Ishikawa (cell line): ENCODE data around the gene ACSS1.

Source experiments
- CEBPB ChIP-seq: IDR thresholded peaks from 2 replicates; pipeline ENCODE4 v1.6.1; 2012
- CREB1 ChIP-seq: IDR thresholded peaks from 2 replicates; pipeline ENCODE4 v1.6.1; 2012; ENCODE audit warnings: low read depth
- EGR1 ChIP-seq: IDR thresholded peaks from 2 replicates; pipeline ENCODE4 v1.6.1; 2012
- EP300 ChIP-seq: IDR thresholded peaks from 2 replicates; pipeline ENCODE4 v1.6.1; 2012; ENCODE audit warnings: borderline replicate concordance
- FOXM1 ChIP-seq: IDR thresholded peaks from 2 replicates; pipeline ENCODE4 v1.6.1; 2012; ENCODE audit warnings: low read depth, borderline replicate concordance
- NFIC ChIP-seq: IDR thresholded peaks from 2 replicates; pipeline ENCODE4 v1.6.1; 2012
- RAD21 ChIP-seq: IDR thresholded peaks from 2 replicates; pipeline ENCODE4 v1.6.1; 2012; ENCODE audit warnings: low read depth
- TAF1 ChIP-seq: IDR thresholded peaks from 2 replicates; pipeline ENCODE4 v1.6.1; 2012; ENCODE audit warnings: low read depth, mild to moderate bottlenecking
- TCF12 ChIP-seq: IDR thresholded peaks from 2 replicates; pipeline ENCODE4 v1.6.1; 2012; ENCODE audit warnings: low read depth
- TEAD4 ChIP-seq: IDR thresholded peaks from 2 replicates; pipeline ENCODE4 v1.6.1; 2012
- YY1 ChIP-seq: IDR thresholded peaks from 2 replicates; pipeline ENCODE4 v1.6.1; 2012; ENCODE audit warnings: low read depth
- ZBTB7A ChIP-seq: IDR thresholded peaks from 2 replicates; pipeline ENCODE4 v1.6.1; 2012; ENCODE audit warnings: low read depth
- TF ChIP-seq, protein P1 (sequence below): IDR thresholded peaks from 2 replicates; pipeline ENCODE4 v1.6.1; 2012
- TF ChIP-seq, protein P2 (sequence below): IDR thresholded peaks from 2 replicates; pipeline ENCODE4 v1.6.1; 2012; ENCODE audit warnings: low read depth, mild to moderate bottlenecking
- TF ChIP-seq, protein P3 (sequence below): IDR thresholded peaks from 2 replicates; pipeline ENCODE4 v1.6.1; 2012

The ACSS1 gene

DNA sequence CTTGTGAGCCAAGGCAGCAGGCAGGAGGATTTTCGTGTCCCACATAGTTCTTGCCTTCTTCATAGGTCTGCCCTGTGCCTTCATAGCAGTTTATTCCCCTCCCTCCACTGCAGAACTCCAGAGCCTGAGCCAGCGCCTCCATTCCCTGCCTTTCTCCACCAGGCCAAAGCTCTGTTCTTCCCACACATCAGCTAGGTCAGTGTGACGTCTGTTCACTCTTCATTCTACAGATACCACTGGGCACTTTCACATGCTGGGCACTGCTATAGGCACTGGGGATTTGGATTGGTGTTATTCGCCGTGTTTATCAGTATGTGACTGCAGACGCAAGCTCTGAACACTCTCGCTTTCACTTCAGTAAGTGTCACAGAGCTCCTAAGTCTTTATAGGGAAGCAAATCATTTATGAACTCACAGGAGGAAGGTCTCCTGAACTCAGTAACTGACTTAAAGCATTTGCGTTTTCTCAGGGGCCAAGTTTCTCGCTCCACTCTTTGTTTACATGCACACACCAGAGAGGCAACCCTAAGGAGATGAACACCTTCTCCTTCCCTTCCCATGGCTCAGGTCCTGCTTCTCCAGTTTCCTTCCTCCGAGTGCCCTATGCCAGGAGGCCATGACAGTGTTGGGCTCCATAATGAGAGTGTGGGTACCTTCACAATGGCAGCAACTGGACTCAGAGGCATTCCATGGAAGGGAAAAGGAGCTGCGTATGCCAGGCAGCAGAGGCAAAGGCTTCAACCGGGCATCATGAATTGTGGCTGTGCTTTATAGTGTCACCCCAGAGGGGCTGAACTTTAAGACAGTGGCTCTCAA, 59.1 kb downstream of the ACSS1 start:
- TF ChIP-seq CEBPB (no peak), EGR1 (no peak), RAD21 (no peak), TEAD4 (no peak), TCF12 (no peak), NFIC (no peak), FOXM1 (no peak), CREB1 (no peak), ZBTB7A (no peak)
- TF ChIP-seq, protein P1, sequence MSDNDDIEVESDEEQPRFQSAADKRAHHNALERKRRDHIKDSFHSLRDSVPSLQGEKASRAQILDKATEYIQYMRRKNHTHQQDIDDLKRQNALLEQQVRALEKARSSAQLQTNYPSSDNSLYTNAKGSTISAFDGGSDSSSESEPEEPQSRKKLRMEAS, result no peak
- TF ChIP-seq, protein P2, sequence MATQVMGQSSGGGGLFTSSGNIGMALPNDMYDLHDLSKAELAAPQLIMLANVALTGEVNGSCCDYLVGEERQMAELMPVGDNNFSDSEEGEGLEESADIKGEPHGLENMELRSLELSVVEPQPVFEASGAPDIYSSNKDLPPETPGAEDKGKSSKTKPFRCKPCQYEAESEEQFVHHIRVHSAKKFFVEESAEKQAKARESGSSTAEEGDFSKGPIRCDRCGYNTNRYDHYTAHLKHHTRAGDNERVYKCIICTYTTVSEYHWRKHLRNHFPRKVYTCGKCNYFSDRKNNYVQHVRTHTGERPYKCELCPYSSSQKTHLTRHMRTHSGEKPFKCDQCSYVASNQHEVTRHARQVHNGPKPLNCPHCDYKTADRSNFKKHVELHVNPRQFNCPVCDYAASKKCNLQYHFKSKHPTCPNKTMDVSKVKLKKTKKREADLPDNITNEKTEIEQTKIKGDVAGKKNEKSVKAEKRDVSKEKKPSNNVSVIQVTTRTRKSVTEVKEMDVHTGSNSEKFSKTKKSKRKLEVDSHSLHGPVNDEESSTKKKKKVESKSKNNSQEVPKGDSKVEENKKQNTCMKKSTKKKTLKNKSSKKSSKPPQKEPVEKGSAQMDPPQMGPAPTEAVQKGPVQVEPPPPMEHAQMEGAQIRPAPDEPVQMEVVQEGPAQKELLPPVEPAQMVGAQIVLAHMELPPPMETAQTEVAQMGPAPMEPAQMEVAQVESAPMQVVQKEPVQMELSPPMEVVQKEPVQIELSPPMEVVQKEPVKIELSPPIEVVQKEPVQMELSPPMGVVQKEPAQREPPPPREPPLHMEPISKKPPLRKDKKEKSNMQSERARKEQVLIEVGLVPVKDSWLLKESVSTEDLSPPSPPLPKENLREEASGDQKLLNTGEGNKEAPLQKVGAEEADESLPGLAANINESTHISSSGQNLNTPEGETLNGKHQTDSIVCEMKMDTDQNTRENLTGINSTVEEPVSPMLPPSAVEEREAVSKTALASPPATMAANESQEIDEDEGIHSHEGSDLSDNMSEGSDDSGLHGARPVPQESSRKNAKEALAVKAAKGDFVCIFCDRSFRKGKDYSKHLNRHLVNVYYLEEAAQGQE, result no peak
- TF ChIP-seq, protein P3, sequence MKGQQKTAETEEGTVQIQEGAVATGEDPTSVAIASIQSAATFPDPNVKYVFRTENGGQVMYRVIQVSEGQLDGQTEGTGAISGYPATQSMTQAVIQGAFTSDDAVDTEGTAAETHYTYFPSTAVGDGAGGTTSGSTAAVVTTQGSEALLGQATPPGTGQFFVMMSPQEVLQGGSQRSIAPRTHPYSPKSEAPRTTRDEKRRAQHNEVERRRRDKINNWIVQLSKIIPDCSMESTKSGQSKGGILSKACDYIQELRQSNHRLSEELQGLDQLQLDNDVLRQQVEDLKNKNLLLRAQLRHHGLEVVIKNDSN, result no peak

DNA sequence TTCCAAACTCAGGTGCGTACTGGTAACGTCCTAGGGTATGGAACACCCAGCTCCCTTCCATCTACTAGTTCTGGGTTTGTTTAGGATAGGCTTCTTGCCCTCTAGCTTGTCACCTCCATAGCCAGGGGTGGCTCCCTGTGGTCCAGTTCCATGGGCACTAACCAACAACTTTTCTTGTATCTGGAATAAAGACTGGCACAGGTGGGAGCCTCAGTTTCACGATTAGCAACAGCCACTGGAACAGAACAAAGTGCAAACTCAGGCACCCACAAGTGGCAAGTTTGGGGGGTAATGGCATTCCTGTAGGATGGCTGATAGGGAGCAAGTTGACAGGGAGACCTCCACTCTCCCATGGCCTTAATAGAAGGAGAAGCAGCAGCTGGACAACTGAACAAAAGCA, 59.8 kb downstream of the ACSS1 start:
- TF ChIP-seq TAF1, result no peak
- no peak for TF ChIP-seq YY1
- TF ChIP-seq, protein P1, result no peak
- no peak for TF ChIP-seq TEAD4
- TF ChIP-seq, protein P2, result no peak
- no peak for TF ChIP-seq FOXM1
- no peak for TF ChIP-seq CREB1
- no peak for TF ChIP-seq EP300
- no peak for TF ChIP-seq NFIC
- TF ChIP-seq EGR1, result no peak
- TF ChIP-seq ZBTB7A, result no peak
- TF ChIP-seq RAD21, result no peak
- no peak for TF ChIP-seq CEBPB
- TF ChIP-seq, protein P3, result no peak
- no peak for TF ChIP-seq TCF12

DNA sequence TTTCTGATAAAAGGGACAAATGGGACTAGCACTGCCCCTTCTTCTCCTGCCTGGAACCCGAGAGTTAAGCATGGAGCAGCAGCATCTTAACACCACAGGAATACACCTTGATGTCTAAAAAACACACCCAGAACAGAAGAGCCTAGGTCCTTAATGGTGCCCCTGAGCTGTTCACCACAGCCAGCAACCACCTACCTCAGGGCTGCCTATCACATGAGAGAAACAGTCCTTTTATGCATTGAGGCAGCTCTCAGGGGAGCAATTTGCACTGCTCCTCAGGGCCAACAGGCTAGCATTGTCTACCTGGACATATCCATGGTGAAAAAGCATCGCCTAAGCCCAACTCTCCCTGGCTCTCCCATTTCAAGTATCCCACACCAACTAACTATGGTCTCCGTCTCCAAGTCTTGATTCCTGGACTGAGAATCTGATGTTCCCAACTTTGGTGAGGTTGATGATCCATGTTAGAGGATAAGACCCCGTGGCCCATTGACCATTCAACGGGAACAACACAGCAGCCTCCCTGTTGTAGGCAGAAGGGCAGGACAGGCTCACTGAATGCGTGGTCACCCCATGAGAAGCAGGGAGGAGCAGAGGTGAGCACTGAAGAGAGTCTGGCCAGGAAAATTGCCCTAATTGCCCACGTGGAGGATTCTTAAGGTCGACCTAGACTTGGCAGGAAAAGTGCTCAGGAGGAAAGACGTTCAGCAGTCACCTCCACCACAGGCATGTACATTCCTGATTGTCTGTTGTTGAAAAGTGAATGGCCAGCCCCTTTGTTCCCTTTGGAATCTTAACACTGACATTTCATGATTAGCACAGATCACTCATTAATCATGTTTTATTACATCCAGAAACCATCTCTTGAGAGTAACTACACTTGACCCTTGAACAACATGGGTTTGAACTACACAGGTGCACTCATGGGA, 61.2 kb downstream of the ACSS1 start:
- no peak for TF ChIP-seq EP300
- TF ChIP-seq TCF12, result 0 out of 2 replicates have a peak, but pooled peaks have one; percentile 3
- no peak for TF ChIP-seq CREB1
- TF ChIP-seq, protein P3, result 0 out of 2 replicates have a peak, but pooled peaks have one; percentile 13
- TF ChIP-seq YY1, result no peak

DNA sequence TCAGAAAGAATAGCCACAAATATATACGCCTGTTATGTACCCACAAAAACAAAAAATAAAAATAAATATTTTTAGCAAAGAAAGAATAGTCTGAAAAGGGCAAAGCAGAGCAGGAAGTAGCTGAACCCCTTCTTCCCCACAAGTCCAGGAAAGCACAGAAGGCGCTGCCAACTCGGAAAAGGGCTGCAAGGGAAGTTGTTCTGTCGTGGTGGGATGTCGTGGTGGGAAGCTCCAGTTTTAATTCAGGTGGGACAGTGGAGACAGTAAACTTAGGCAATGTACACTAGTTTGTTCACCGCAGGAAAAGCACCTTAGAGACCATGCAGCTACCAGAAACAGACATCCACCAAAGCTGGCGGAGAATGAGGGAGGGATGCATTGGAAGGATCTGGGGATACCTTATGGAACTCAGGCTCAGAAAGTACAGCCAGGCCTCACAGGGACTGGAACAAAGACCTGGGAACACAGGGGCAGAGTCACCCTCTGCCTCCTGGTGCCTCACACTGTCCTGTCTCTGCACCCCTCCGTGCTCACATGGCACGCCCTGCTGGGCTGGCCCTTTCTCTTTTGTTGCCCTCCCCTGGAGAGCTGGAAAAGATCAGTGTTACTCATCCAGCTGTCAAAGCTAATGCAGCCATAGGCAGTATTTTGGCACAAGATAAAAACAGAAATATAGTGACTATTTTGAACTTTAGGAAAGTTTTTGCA, 62.0 kb downstream of the ACSS1 start:
- no peak for TF ChIP-seq CREB1
- TF ChIP-seq, protein P2, result no peak
- TF ChIP-seq FOXM1, result no peak
- no peak for TF ChIP-seq CEBPB
- TF ChIP-seq ZBTB7A, result no peak
- TF ChIP-seq, protein P1, result 0 out of 2 replicates have a peak, but pooled peaks have one; percentile 22
- no peak for TF ChIP-seq RAD21
- TF ChIP-seq, protein P3, result 0 out of 2 replicates have a peak, but pooled peaks have one; percentile 14
- TF ChIP-seq YY1, result no peak
- TF ChIP-seq TCF12, result peak; percentile 46
- TF ChIP-seq EP300, result peak; percentile 52; the same call in 1 of the 2 replicates
- TF ChIP-seq TAF1, result no peak
- TF ChIP-seq NFIC, result peak; percentile 39; the same call in 1 of the 2 replicates
- TF ChIP-seq TEAD4, result no peak
